Cardiac muscle cell (in vitro differentiated cells and primary cell): ENCODE data around the gene SSX1. TPM values are rescaled to one million over a fixed set of nuclear protein-coding genes. Genes with fewer than 3 reads are reported as not detected.
"Not testable (repeated sequence)": the region's sequence is repeated elsewhere in the genome, so short reads cannot be mapped to it uniquely, and the experiment has no call there.

Experiments used
- DNase-seq, 2 donors: peaks; one replicate each; pipeline versions ENCODE4 v3.0.0 to v3.0.0-alpha.2; 2010 to 2017; ENCODE audit warnings: low read depth in 1 of 2, low spot score in 1 of 2
- H3K27ac ChIP-seq: fragments of 200-600 bp; sonication (generic); 2 replicates; pipeline ENCODE4 v1.5.1; 2016
- H3K27me3 ChIP-seq: fragments of 200-600 bp; sonication (generic); 2 replicates; pipeline ENCODE4 v1.6.0; 2016; ENCODE audit warnings: control low read depth
- H3K36me3 ChIP-seq: fragments of 200-600 bp; sonication (generic); 2 replicates; pipeline ENCODE4 v1.5.1; 2016; ENCODE audit warnings: control low read depth
- H3K4me1 ChIP-seq: fragments of 200-600 bp; sonication (generic); 2 replicates; pipeline ENCODE4 v1.8.1; 2017; ENCODE audit warnings: low read depth, mild to moderate bottlenecking, mixed run types
- H3K4me3 ChIP-seq: fragments of 200-600 bp; sonication (generic); 2 replicates; pipeline ENCODE4 v1.5.1; 2016; ENCODE audit warnings: mild to moderate bottlenecking
- H3K9me3 ChIP-seq: fragments of 200-600 bp; sonication (generic); 2 replicates; pipeline ENCODE4 v1.5.1; 2017; ENCODE audit warnings: low read depth, mild to moderate bottlenecking, control low read depth
- polyA plus RNA-seq: library from polyadenylated mRNA; unstranded; fragments of >200 nt; fragmentation: Nextera tagmentation; extraction: Ambion mirVana; gene quantifications from 2 replicates; pipeline ENCODE4 v1.2.1, GENCODE V29; 2016
- total RNA-seq: library from RNA; depleted of rRNA; stranded (reverse); fragments of >200 nt; gene quantifications from 2 replicates; pipeline ENCODE4 v1.2.3, GENCODE V29; 2016
- TF ChIP-seq, protein P1 (sequence below): IDR thresholded peaks from 2 replicates; pipeline ENCODE4 v1.5.1; 2012; ENCODE audit warnings: low read depth, mild to moderate bottlenecking, low read length

SSX1 gene, protein sequence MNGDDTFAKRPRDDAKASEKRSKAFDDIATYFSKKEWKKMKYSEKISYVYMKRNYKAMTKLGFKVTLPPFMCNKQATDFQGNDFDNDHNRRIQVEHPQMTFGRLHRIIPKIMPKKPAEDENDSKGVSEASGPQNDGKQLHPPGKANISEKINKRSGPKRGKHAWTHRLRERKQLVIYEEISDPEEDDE
- not detected in 2 replicates for total RNA-seq
- polyA plus RNA-seq: not detected in 2 replicates

DNA sequence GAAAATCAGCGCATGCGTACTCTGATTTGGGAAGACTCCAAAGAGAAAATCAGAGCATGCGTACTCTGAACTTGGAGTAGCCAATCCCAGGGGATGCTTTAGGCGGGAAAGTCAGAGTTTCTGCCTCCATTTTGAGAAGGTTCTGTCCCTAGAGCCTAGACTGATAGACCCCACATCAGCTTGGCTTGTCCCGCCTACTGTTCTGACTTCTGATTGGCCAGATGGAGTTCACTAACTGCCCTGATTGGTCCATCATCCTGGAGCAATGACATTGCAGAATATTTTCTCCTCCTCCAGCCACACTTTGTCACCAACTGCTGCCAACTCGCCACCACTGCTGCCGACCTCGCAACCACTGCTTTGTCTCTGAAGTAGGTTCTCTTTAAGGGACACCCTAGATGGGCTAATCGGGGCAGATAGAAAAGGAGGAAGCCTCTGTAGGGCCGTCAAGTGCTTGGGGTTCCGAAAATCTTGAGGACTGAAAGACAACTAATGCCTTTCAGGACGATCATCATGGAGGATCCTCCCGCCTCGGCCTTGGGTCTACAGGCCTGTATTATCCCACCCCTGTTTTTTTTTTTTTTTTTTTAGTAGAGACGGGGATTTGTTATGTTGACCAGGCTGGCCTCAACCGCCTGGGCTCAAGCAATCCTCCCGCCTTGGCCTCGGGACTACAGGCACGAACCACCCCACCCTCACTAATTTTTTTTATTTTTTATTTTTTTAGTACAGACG is at the start of gene SSX1:
SSX1 (plus strand) TSS at position 331 of the 735 bp plus-strand sequence. CDS start 1,850 bp downstream, outside the sequence.
- not testable (repeated sequence) for H3K4me1 ChIP-seq, H3K36me3 ChIP-seq, H3K27ac ChIP-seq, H3K9me3 ChIP-seq, DNase-seq, H3K27me3 ChIP-seq, H3K4me3 ChIP-seq

DNA sequence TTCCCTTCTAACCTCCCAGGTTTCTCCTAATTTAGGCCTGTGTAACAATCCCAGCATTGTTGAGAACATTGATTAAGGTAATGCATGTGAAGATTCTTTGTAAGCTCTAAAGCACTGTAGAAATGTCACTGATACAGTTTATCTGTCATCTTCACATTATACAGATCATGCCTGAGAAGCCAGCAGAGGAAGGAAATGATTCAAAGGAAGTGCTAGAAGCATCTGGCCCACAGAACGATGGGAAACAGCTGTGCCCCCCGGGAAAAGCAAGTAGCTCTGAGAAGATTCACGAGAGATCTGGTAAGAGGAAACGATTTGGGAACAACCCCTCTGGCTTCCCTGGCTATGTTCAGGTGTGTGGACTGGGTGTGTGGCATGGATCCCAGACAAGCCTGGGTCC is 40.9 kb upstream of the SSX1 start:
- not testable (repeated sequence) for H3K27me3 ChIP-seq, H3K4me1 ChIP-seq, H3K27ac ChIP-seq, H3K4me3 ChIP-seq, H3K9me3 ChIP-seq, H3K36me3 ChIP-seq
- DNase-seq: peak in 1 of 2 donors; percentile 8

DNA sequence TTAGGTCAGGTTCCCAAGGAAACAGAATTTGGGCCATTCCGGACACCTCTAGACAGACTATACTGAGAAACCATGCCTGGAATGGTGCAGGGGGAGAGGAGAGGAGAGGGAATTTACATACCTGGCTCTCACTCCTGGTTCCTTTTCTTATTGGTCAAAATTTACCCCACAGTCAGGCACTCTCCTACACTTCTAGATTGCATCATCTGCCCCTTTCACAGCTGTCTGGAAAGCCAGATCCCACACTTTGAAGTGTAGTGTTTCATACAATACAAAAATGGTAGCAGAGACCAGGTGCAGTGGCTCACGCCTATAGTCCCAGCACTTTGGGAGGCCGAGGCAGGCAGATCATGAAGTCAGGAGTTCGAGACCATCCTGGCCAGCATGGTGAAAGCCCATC is 31.0 kb upstream of the SSX1 start:
- not testable (repeated sequence) for H3K27ac ChIP-seq, H3K9me3 ChIP-seq, DNase-seq, H3K27me3 ChIP-seq, H3K4me1 ChIP-seq, H3K36me3 ChIP-seq, H3K4me3 ChIP-seq

DNA sequence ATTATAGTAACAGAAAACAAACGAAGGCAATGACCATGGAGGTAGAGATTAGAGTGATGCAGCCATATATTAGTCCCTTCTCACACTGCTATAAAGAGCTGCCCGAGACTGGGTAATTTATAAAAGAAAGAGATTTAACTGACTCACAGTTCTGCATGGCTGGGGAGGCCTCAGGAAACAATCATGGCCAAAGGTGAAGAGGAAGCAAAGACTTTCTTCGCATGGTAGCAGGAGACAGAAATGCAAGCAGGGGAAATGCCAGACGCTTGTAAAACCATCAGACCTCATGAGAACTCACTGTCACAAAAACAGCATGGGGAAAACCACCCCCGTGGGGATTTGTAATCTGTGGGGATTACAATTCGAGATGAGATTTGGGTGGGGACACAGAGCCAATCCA is 2.2 kb upstream of the SSX1 start:
- H3K4me1 ChIP-seq, H3K27ac ChIP-seq, DNase-seq, H3K36me3 ChIP-seq, H3K27me3 ChIP-seq, H3K9me3 ChIP-seq, H3K4me3 ChIP-seq: not testable (repeated sequence)

DNA sequence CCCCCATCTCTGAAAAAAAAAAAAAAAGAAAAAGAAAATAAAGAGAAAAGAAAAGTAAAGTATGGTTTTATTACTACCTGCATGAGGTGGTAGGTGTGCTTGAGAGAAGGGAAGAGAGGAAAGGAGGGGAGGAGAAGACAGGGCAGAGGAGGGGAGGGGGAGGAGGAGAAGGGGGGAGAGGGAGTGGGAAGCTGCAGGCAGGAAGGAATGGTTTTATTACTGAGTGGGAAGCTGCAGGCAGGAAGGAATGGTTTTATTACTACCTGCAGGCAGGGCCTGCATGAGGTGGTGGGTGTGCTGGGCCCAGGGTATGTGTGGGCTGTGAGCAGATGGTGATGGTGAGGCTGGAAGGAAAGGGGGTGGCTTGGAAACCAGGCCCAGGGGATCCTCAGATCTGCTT is 19.2 kb downstream of the SSX1 start:
- not testable (repeated sequence) for H3K36me3 ChIP-seq, H3K4me1 ChIP-seq, H3K4me3 ChIP-seq, H3K27me3 ChIP-seq, H3K9me3 ChIP-seq, DNase-seq, H3K27ac ChIP-seq

DNA sequence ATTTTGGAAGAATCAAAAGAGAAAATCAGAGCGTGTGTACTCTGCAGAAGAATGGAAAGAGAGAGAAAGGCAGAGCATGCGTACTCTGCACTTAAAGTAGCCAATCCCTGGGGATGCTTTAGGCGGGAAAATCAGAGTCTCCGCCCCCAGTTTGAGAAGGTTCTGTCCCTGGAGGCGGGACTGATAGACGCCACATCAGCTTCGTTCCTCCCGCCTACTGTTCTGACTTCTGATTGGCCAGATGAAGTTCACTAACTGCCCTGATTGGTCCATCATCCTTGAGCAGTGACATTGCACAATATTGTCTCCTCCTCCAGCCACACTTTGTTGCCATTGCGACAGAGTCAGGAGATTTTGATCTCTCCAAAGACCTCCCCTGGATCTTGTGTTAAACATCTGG is 23.8 kb downstream of the SSX1 start:
- no peak overlapping the region for H3K27ac ChIP-seq
- H3K4me3 ChIP-seq: no peak overlapping the region
- H3K27me3 ChIP-seq: no peaks in the 10 kb centered on the region
- H3K36me3 ChIP-seq: no peaks in the 10 kb centered on the region
- TF ChIP-seq, protein P1, sequence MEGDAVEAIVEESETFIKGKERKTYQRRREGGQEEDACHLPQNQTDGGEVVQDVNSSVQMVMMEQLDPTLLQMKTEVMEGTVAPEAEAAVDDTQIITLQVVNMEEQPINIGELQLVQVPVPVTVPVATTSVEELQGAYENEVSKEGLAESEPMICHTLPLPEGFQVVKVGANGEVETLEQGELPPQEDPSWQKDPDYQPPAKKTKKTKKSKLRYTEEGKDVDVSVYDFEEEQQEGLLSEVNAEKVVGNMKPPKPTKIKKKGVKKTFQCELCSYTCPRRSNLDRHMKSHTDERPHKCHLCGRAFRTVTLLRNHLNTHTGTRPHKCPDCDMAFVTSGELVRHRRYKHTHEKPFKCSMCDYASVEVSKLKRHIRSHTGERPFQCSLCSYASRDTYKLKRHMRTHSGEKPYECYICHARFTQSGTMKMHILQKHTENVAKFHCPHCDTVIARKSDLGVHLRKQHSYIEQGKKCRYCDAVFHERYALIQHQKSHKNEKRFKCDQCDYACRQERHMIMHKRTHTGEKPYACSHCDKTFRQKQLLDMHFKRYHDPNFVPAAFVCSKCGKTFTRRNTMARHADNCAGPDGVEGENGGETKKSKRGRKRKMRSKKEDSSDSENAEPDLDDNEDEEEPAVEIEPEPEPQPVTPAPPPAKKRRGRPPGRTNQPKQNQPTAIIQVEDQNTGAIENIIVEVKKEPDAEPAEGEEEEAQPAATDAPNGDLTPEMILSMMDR: no peak
- no peaks in the 10 kb centered on the region for H3K4me1 ChIP-seq
- no peaks in the 10 kb centered on the region for H3K9me3 ChIP-seq
- peak in 1 of 2 donors; percentile 3 for DNase-seq

DNA sequence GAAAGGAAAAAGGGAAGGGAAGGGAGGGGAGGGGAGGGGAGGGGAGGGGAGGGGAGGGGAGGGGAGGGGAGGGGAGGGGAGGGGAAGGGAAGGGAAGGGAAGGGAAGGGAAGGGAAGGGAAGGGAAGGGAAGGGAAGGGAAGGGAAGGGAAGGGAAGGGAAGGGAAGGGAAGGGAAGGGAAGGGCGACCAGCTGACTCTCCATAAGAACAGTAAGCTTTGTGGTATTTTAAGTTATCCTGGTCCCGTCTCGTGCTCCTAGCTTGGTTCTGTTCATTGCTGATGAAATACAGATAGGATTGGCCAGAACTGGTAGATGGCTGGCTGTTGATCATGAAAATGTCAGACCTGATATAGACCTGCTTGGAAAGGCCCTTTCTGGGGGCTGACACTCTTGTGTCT is 25.5 kb downstream of the SSX1 start:
- H3K4me1 ChIP-seq, H3K4me3 ChIP-seq, H3K27ac ChIP-seq, DNase-seq, H3K36me3 ChIP-seq, H3K9me3 ChIP-seq, H3K27me3 ChIP-seq: not testable (repeated sequence)

DNA sequence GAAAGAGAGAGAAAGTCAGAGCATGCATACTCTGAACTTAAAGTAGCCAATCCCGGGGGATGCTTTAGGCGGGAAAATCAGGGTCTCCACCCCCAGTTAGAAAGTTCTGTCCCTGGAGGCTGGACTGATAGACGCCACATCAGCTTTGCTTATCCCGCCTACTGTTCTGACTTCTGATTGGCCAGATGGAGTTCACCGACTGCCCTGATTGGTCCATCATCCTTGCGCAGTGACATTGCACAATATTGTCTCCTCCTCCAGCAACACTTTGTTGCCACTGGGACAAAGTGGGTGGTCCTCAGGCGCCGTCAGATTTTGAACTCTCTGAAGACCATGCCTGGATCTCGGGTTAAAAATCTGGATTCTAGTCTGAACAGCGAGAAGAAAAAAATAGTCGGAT is 51.0 kb downstream of the SSX1 start:
- Histone ChIP-seq H3K9me3 (no peaks in the 10 kb centered on the region), H3K27me3 (no peaks in the 10 kb centered on the region), H3K36me3 (no peaks in the 10 kb centered on the region), H3K4me1 (no peaks in the 10 kb centered on the region), H3K4me3 (no peak overlapping the region), H3K27ac (no peak overlapping the region)
- TF ChIP-seq, protein P1: no peak
- DNase-seq: no peak

DNA sequence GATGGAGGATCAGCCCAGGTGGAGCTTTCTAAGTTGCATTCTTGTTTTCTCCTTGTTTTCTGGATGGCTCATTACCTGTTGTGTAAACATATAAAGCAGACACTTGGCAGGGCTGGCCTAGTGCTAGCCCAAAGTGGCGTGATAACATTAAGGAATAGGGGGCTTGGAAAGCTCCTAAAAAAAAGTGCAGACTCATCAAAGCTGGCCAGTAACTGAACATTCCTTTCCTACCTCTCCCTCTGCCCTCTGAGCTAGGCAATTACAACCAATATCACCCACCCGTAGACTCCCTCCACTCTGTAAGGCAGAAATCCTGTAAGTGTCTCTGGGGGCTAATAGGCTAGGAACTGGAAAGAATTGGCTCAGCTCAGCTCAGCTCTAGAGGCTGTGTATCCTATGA is 58.8 kb downstream of the SSX1 start:
- not testable (repeated sequence) for H3K4me3 ChIP-seq, H3K27me3 ChIP-seq, H3K4me1 ChIP-seq, H3K27ac ChIP-seq, DNase-seq, H3K36me3 ChIP-seq, H3K9me3 ChIP-seq

Other genes with a start within 250 kb of the SSX1 start
- gene SPACA5, start 248.4 kb upstream of the SSX1 start, total RNA-seq: not detected in 2 replicates
- not detected in 2 replicates for gene SPACA5, start 248.4 kb upstream of the SSX1 start, polyA plus RNA-seq
- 1.2 and 1.6 TPM in 2 replicates for gene ZNF630, start 183.8 kb upstream of the SSX1 start, total RNA-seq
- 1.7 and 2.2 TPM in 2 replicates for gene ZNF630, start 183.8 kb upstream of the SSX1 start, polyA plus RNA-seq
- not detected in 2 replicates for gene SPACA5B, start 124.8 kb upstream of the SSX1 start, total RNA-seq
- gene SPACA5B, start 124.8 kb upstream of the SSX1 start, polyA plus RNA-seq: 0.42 TPM in 1 of 2 replicates, not detected in the other
- not detected in 2 replicates for gene SSX5, start 58.6 kb upstream of the SSX1 start, total RNA-seq
- not detected in 2 replicates for gene SSX5, start 58.6 kb upstream of the SSX1 start, polyA plus RNA-seq
- gene SSX3, start 101.3 kb downstream of the SSX1 start, total RNA-seq: not detected in 2 replicates
- gene SSX3, start 101.3 kb downstream of the SSX1 start, polyA plus RNA-seq: not detected in 2 replicates
- gene SSX4, start 128.1 kb downstream of the SSX1 start, total RNA-seq: not detected in 2 replicates
- gene SSX4, start 128.1 kb downstream of the SSX1 start, polyA plus RNA-seq: not detected in 2 replicates
- not detected in 2 replicates for gene SSX4B, start 156.6 kb downstream of the SSX1 start, total RNA-seq
- gene SSX4B, start 156.6 kb downstream of the SSX1 start, polyA plus RNA-seq: not detected in 2 replicates
- gene SLC38A5, start 214.9 kb downstream of the SSX1 start, total RNA-seq: 1.6 TPM in 1 of 2 replicates, not detected in the other
- 0.16 TPM in 1 of 2 replicates, not detected in the other for gene SLC38A5, start 214.9 kb downstream of the SSX1 start, polyA plus RNA-seq
- gene FTSJ1, start 220.8 kb downstream of the SSX1 start, total RNA-seq: 34.8 and 40.5 TPM in 2 replicates
- gene FTSJ1, start 220.8 kb downstream of the SSX1 start, polyA plus RNA-seq: 36.8 and 42.4 TPM in 2 replicates